IPS-20b (cell line): ENCODE results near the gene EIF4G2.
A peak's percentile ranks its signal among the peaks of the same experiment; 100 is the strongest.
"Not testable (repeated sequence)": the region's sequence is repeated elsewhere in the genome, so short reads cannot be mapped to it uniquely, and the experiment has no call there.

Experiments used
- H3K27ac ChIP-seq: one replicate; pipeline ENCODE4 v1.5.1; 2013; ENCODE audit warnings: low read length
- H3K27me3 ChIP-seq: 2 replicates; pipeline ENCODE4 v1.6.1; 2013; ENCODE audit warnings: mild to moderate bottlenecking, low read length, inconsistent platforms; ENCODE audit not compliant: insufficient read depth
- H3K36me3 ChIP-seq: 2 replicates; pipeline ENCODE4 v1.6.1; 2013; ENCODE audit warnings: low read depth, mild to moderate bottlenecking, inconsistent platforms, low read length, moderate library complexity; ENCODE audit not compliant: insufficient read depth
- H3K4me1 ChIP-seq: 2 replicates; pipeline ENCODE4 v1.6.1; 2013; ENCODE audit warnings: mild to moderate bottlenecking, control low read depth, inconsistent platforms, low read length, moderate library complexity; ENCODE audit not compliant: insufficient read depth
- H3K4me3 ChIP-seq: 2 replicates; pipeline ENCODE4 v1.5.1; 2013; ENCODE audit warnings: mild to moderate bottlenecking, low read length, inconsistent platforms
- H3K9ac ChIP-seq: 2 replicates; pipeline ENCODE4 v1.6.1; 2013; ENCODE audit warnings: low read depth, mild to moderate bottlenecking, inconsistent platforms, low read length, moderate library complexity
- H3K9me3 ChIP-seq: 2 replicates; pipeline ENCODE4 v1.6.1; 2013; ENCODE audit warnings: mild to moderate bottlenecking, low read depth, low read length, inconsistent platforms; ENCODE audit not compliant: insufficient read depth

Gene EIF4G2

DNA sequence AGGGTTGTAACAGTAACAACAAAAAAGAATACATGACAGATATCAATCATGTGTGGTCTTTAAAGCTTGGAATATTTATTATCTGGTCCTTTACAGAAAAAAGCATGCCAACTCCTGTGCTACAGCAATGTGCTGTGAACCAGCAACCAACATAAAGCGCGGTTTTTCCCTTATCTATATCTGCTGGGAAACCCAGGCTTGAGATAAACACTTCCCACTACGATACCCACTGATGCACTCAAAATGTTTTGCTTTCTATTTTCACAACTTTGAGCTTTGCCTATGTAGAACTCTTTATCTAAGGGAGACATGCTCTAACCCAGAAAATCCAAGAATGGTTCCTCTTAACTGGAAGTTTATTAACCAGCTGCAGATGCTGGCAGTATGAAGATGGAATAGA is 30.2 kb upstream of the EIF4G2 start:
- Histone ChIP-seq H3K9ac (no peak overlapping the region), H3K4me1 (no peaks in the 10 kb centered on the region), H3K9me3 (no peaks in the 10 kb centered on the region), H3K36me3 (no peaks in the 10 kb centered on the region), H3K27ac (no peak overlapping the region), H3K27me3 (no peaks in the 10 kb centered on the region), H3K4me3 (no peak overlapping the region)

DNA sequence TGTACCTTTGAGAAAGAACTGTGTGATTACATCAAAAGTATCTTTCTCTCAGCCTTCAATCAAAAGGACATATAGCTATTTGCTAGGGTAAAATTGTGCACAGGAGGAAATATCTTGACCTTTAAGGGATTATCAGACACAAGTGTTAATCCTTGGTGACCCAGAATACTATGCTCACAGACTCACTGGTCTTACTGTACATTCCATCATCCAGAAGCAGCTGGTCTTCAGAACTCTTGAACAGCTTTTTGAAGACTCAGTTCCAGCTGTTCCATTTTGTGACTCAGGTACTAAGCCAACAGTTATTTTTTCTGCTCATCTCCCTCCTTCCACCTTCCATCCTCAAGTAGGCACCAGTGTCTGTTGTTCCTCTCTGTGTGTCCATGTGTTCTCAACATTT is 29.4 kb upstream of the EIF4G2 start:
- Histone ChIP-seq H3K4me1 (no peaks in the 10 kb centered on the region), H3K4me3 (no peak overlapping the region), H3K9ac (no peak overlapping the region), H3K9me3 (no peaks in the 10 kb centered on the region), H3K27me3 (no peaks in the 10 kb centered on the region), H3K27ac (no peak overlapping the region), H3K36me3 (no peaks in the 10 kb centered on the region)

- not testable (repeated sequence) for H3K27ac ChIP-seq, H3K27me3 ChIP-seq, H3K9ac ChIP-seq, H3K9me3 ChIP-seq, H3K36me3 ChIP-seq, H3K4me3 ChIP-seq, H3K4me1 ChIP-seq
Observed at GRCh38 chr11:10836884-10837283, 28.2 kb upstream of the EIF4G2 start.

DNA sequence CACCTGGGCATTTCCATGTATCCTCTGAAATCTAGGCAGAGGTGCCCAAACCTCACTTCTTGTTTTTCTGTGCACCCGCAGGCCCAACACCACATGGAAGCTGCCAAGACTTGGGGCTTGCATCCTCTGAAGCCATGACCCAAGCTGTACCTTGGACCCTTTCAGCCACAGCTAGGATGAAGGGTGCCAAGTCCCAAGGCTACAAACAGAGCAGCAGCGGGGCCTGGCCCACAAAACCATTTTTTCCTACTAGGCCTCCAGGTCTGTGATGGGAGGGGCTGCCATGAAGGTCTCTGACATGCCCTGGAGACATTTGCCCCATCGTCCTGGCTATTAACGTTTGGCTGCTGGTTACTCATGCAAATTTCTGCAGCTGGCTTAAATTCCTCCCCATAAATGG is 20.4 kb upstream of the EIF4G2 start:
- H3K4me1 ChIP-seq = no peaks in the 10 kb centered on the region
- no peak overlapping the region for H3K4me3 ChIP-seq
- H3K36me3 ChIP-seq = no peaks in the 10 kb centered on the region
- H3K9ac ChIP-seq = no peak overlapping the region
- H3K27me3 ChIP-seq = no peaks in the 10 kb centered on the region
- peaks cover 5% of the 10 kb centered on the region; the same call in 1 of the 2 replicates for H3K9me3 ChIP-seq
- no peak overlapping the region for H3K27ac ChIP-seq

DNA sequence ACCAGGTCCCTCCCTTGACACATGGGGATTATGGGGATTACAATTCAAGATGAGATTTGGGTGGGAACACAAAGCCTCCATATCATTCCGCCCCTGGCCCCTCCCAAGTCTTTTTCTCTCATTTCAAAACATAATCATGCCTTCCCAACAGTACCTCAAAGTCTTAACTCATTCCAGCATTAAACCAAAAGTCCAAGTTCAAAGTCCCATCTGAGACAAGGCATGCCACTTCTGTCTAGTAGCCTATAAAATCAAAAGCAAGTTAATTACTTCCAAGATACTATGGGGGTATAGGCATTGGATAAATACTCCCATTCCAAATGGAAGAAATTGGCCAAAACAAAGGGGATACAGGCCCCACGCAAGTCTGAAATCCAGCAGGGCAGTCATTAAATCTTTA is 19.7 kb upstream of the EIF4G2 start:
- H3K9me3 ChIP-seq = peaks cover 5% of the 10 kb centered on the region; the same call in 1 of the 2 replicates
- H3K36me3 ChIP-seq = no peaks in the 10 kb centered on the region
- H3K27ac ChIP-seq = no peak overlapping the region
- no peaks in the 10 kb centered on the region for H3K27me3 ChIP-seq
- no peak overlapping the region for H3K4me3 ChIP-seq
- no peak overlapping the region for H3K9ac ChIP-seq
- H3K4me1 ChIP-seq = no peaks in the 10 kb centered on the region

DNA sequence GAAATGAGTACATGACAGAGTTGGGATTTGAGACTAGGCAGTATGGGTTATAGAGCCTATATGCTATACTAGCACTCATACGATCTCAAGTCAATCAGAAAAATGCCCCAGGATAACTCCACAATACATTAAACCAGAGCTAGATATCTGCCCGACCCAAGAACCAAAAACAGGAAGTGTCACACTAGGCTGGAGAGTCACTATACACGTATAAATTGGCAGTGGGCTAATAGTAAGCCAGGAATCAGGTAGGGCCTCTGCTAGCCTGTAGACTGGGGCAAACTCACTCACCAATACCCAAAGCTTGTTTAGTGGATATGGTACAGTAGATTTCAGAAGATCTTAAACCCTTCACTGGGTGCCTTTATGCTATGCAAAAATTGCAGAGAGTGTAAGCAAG is 16.2 kb upstream of the EIF4G2 start:
- Histone ChIP-seq H3K9me3 (peaks cover 5% of the 10 kb centered on the region; the same call in 1 of the 2 replicates), H3K4me1 (no peaks in the 10 kb centered on the region), H3K27ac (no peak overlapping the region), H3K4me3 (no peak overlapping the region), H3K36me3 (no peaks in the 10 kb centered on the region), H3K9ac (no peak overlapping the region), H3K27me3 (no peaks in the 10 kb centered on the region)

GRCh38 chr11:10823152-10823579 is 14.4 kb upstream of the EIF4G2 start:
- Histone ChIP-seq H3K9me3 (no peaks in the 10 kb centered on the region), H3K36me3 (no peaks in the 10 kb centered on the region), H3K4me3 (no peak overlapping the region), H3K27me3 (no peaks in the 10 kb centered on the region), H3K27ac (no peak overlapping the region), H3K4me1 (no peaks in the 10 kb centered on the region), H3K9ac (no peak overlapping the region)

DNA sequence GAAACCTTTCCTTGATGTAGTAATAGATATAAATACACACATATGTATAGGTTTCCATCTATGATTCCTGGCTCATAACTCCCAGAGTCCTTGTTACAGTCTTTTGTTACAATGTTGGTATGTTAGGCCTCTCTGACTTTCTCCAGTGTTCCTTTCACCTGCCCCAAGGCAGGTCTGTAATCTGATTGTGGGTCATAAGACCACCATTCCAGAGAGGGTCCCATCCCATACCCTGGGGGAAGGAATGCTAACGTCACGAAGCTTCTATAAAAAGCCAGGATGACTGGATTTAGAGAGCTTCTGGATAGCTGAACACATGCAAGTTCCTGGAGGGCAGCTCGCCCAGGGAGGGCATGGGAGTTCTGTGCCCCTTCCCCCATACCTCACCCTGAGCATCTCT is 13.8 kb upstream of the EIF4G2 start:
- H3K27ac ChIP-seq, H3K4me3 ChIP-seq, H3K9me3 ChIP-seq, H3K9ac ChIP-seq, H3K27me3 ChIP-seq, H3K4me1 ChIP-seq, H3K36me3 ChIP-seq: not testable (repeated sequence)

GRCh38 chr11:10818594-10818993 is 9.9 kb upstream of the EIF4G2 start:
- Histone ChIP-seq H3K27ac (no peak overlapping the region), H3K9me3 (no peaks in the 10 kb centered on the region), H3K27me3 (no peaks in the 10 kb centered on the region), H3K9ac (no peak overlapping the region), H3K4me1 (no peaks in the 10 kb centered on the region), H3K4me3 (no peak overlapping the region), H3K36me3 (no peaks in the 10 kb centered on the region)

DNA sequence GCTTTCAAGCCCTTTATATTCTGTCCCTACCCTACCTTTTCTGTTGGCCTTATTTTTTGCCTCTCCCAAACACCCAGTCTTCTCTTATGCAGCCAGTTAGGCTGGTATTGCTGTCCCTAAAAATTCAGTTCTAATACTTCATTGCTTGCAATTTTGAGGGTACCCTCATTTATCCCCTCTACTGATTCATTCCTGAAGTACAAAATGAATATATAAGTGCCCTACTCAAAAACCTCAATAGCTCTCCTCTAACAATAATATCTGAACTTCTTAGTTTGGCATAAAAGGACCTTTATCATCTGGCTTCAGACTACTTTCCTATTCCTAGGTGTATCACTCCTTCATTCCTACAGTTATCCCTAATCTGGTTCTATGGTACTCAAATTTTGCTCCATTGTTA is 5.2 kb upstream of the EIF4G2 start:
- H3K27me3 ChIP-seq = no peaks in the 10 kb centered on the region
- no peak overlapping the region for H3K4me3 ChIP-seq
- H3K36me3 ChIP-seq = no peaks in the 10 kb centered on the region
- no peaks in the 10 kb centered on the region for H3K9me3 ChIP-seq
- no peaks in the 10 kb centered on the region for H3K4me1 ChIP-seq
- H3K27ac ChIP-seq = no peak overlapping the region
- no peak overlapping the region for H3K9ac ChIP-seq

- peak overlapping the region; percentile 96 for H3K9ac ChIP-seq
- no peaks in the 10 kb centered on the region for H3K27me3 ChIP-seq
- H3K4me3 ChIP-seq = peak overlapping the region; percentile 95
- H3K27ac ChIP-seq = peak overlapping the region; percentile 99
- no peaks in the 10 kb centered on the region for H3K9me3 ChIP-seq
- peaks cover 6% of the 10 kb centered on the region; the same call in 1 of the 2 replicates for H3K4me1 ChIP-seq
- H3K36me3 ChIP-seq = peaks cover 36% of the 10 kb centered on the region
Observed at GRCh38 chr11:10809373-10810160, 841 bp upstream of the EIF4G2 start.

DNA sequence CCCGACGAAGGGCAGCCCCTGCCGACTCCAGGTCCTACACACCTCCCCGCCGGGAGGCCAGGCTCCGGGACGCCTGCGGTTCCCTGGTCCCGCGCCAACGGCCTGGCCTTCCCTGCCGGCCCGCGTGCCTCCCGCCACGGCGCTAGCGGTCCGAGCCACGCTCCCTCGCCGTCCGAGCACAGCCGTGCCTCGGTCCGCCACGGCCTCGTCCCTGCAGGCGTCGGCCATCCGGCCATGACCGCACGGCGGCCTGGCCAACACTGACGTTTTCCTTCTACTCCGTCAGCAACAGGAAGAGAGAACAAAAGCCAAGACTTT is 532 bp downstream of the EIF4G2 start:
- no peaks in the 10 kb centered on the region for H3K9me3 ChIP-seq
- H3K36me3 ChIP-seq = peaks cover 50% of the 10 kb centered on the region
- H3K4me1 ChIP-seq = peaks cover 6% of the 10 kb centered on the region; the same call in 1 of the 2 replicates

More for the DNA sequence above, 532 bp downstream of the EIF4G2 start:
- H3K4me3 ChIP-seq = peak overlapping the region; percentile 95
- H3K27me3 ChIP-seq = no peaks in the 10 kb centered on the region
- peak overlapping the region; percentile 98 for H3K27ac ChIP-seq
- peak overlapping the region; percentile 99 for H3K9ac ChIP-seq
